ENCODE results near the gene SLC29A4. TPM values are rescaled to one million over a fixed set of nuclear protein-coding genes. Genes with fewer than 3 reads are reported as not detected.

SLC29A4 gene
- total RNA-seq, 1 donor from 2014 or later = 7.3 TPM

GRCh38 chr7:5296611-5297226, 14.0 kb downstream of the SLC29A4 start:
- peak overlapping the region; percentile 36 for H3K4me3 ChIP-seq
- no peaks in the 10 kb centered on the region for H3K9me3 ChIP-seq (ENCODE audit: low read depth)
- peaks cover 15% of the 10 kb centered on the region for H4K20me1 ChIP-seq (ENCODE audit: low read depth)
- Mint-ChIP-seq H3K4me1 (peaks cover 13% of the 10 kb centered on the region), H3K27ac (no peak overlapping the region), H3K9me3 (peaks cover 3% of the 10 kb centered on the region), H3K27me3 (ENCODE audit: insufficient read depth, low read depth) (peaks cover 11% of the 10 kb centered on the region), H3K36me3 (peaks cover 42% of the 10 kb centered on the region), H3K4me3 (peak overlapping the region; percentile 58)
- TF ChIP-seq EZH2 (IDR thresholded peaks at IDR 0.05) = no peak
- no peak for TF ChIP-seq EZH2phosphoT487 (IDR thresholded peaks at IDR 0.05)
- TF ChIP-seq CTCF (IDR thresholded peaks at IDR 0.05) = no peak
- H3K27me3 ChIP-seq = peaks cover 11% of the 10 kb centered on the region
- H3K4me1 ChIP-seq = no peaks in the 10 kb centered on the region
- no peaks in the 10 kb centered on the region for H3K36me3 ChIP-seq
- H3K27ac ChIP-seq = no peak overlapping the region
- H2AFZ ChIP-seq (replicated peaks) = peak overlapping the region; percentile 24
- DNase-seq (ENCODE audit: low spot score) = peak; percentile 95
- H3K9ac ChIP-seq = no peak overlapping the region
- peak overlapping the region; percentile 86 for H3K4me2 ChIP-seq
- no peaks in the 10 kb centered on the region for H3K79me2 ChIP-seq (ENCODE audit: low read depth)
- H3F3A ChIP-seq (ENCODE audit: low read depth) = peaks cover 9% of the 10 kb centered on the region

DNA sequence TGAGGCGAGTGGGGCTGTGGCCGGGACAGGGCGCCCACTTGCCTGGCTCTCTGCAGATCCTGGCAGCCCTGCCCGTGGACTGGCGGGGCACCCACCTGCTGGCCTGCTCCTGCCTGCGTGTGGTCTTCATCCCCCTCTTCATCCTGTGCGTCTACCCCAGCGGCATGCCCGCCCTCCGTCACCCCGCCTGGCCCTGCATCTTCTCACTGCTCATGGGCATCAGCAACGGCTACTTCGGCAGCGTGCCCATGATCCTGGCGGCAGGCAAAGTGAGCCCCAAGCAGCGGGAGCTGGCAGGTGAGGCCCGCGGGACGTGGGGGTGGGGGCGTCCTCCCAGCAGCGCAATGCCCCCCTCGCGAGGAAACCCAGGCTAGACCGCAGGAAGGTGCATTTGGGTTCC, 17.6 kb downstream of the SLC29A4 start:
- no peak overlapping the region for H3K4me3 Mint-ChIP-seq
- no peaks in the 10 kb centered on the region for H3K9me3 Mint-ChIP-seq
- Histone ChIP-seq H2AFZ (replicated peaks) (no peak overlapping the region), H3K4me3 (no peak overlapping the region), H3F3A (ENCODE audit: low read depth) (peaks cover 9% of the 10 kb centered on the region), H3K36me3 (no peaks in the 10 kb centered on the region), H3K9me3 (ENCODE audit: low read depth) (no peaks in the 10 kb centered on the region), H3K9ac (no peak overlapping the region), H4K20me1 (ENCODE audit: low read depth) (peaks cover 15% of the 10 kb centered on the region), H3K27ac (no peak overlapping the region), H3K4me2 (no peak overlapping the region), H3K79me2 (ENCODE audit: low read depth) (no peaks in the 10 kb centered on the region), H3K4me1 (no peaks in the 10 kb centered on the region), H3K27me3 (peaks cover 11% of the 10 kb centered on the region)
- peaks cover 22% of the 10 kb centered on the region for H3K36me3 Mint-ChIP-seq
- no peak for DNase-seq (ENCODE audit: low spot score)
- H3K27me3 Mint-ChIP-seq (ENCODE audit: insufficient read depth, low read depth) = peaks cover 10% of the 10 kb centered on the region
- no peak overlapping the region for H3K27ac Mint-ChIP-seq
- TF ChIP-seq CTCF (IDR thresholded peaks at IDR 0.05) (no peak), EZH2phosphoT487 (IDR thresholded peaks at IDR 0.05) (no peak), EZH2 (IDR thresholded peaks at IDR 0.05) (no peak)
- peaks cover 13% of the 10 kb centered on the region for H3K4me1 Mint-ChIP-seq

- peaks cover 5% of the 10 kb centered on the region for H3K4me1 Mint-ChIP-seq
- DNase-seq (ENCODE audit: low spot score) = no peak
- H4K20me1 ChIP-seq (ENCODE audit: low read depth) = peaks cover 8% of the 10 kb centered on the region
Measured at GRCh38 chr7:5302577-5302976, 19.8 kb downstream of the SLC29A4 start.

More at GRCh38 chr7:5302577-5302976, 19.8 kb downstream of the SLC29A4 start:
- no peak for TF ChIP-seq EZH2phosphoT487 (IDR thresholded peaks at IDR 0.05)
- TF ChIP-seq EZH2 (IDR thresholded peaks at IDR 0.05) = no peak
- no peak for TF ChIP-seq CTCF (IDR thresholded peaks at IDR 0.05)
- Histone ChIP-seq H3K9me3 (ENCODE audit: low read depth) (no peaks in the 10 kb centered on the region), H2AFZ (replicated peaks) (no peak overlapping the region), H3K9ac (no peak overlapping the region), H3K27ac (no peak overlapping the region), H3K27me3 (peaks cover 3% of the 10 kb centered on the region), H3K4me2 (no peak overlapping the region), H3K79me2 (ENCODE audit: low read depth) (no peaks in the 10 kb centered on the region), H3K4me1 (no peaks in the 10 kb centered on the region), H3K4me3 (no peak overlapping the region), H3F3A (ENCODE audit: low read depth) (no peaks in the 10 kb centered on the region), H3K36me3 (no peaks in the 10 kb centered on the region)
- peaks cover 19% of the 10 kb centered on the region for H3K36me3 Mint-ChIP-seq
- peaks cover 4% of the 10 kb centered on the region for H3K27me3 Mint-ChIP-seq (ENCODE audit: insufficient read depth, low read depth)
- H3K4me3 Mint-ChIP-seq = no peak overlapping the region
- no peak overlapping the region for H3K27ac Mint-ChIP-seq
- H3K9me3 Mint-ChIP-seq = no peaks in the 10 kb centered on the region

All from neural progenitor cell (in vitro differentiated cells).